Vagina (tissue), 2 donors: Measurements from ENCODE around the gene TUBB. TPM values are rescaled to one million over a fixed set of nuclear protein-coding genes. Genes with fewer than 3 reads are reported as not detected.
A peak's percentile ranks its signal among the peaks of the same experiment; 100 is the strongest.
"Not testable (repeated sequence)": the region's sequence is repeated elsewhere in the genome, so short reads cannot be mapped to it uniquely, and the experiment has no call there.

Source experiments
- DNase-seq, 2 donors: peaks; one replicate each; pipeline ENCODE4 v3.0.0-alpha.2; 2017; ENCODE audit errors: extremely low spot score in 2 of 2
- H3K27ac ChIP-seq: fragments of 200-600 bp; sonication (generic); one replicate; pipeline ENCODE4 v1.5.1; 2019
- H3K27me3 ChIP-seq: fragments of 200-600 bp; sonication (generic); one replicate; pipeline ENCODE4 v1.5.1; 2019
- H3K36me3 ChIP-seq, 2 donors: fragments of 200-600 bp; sonication (generic); one replicate each; pipeline ENCODE4 v1.5.1; 2017 to 2019
- H3K4me1 ChIP-seq: fragments of 200-600 bp; sonication (generic); one replicate; pipeline ENCODE4 v1.5.1; 2019
- H3K4me3 ChIP-seq, 2 donors: fragments of 200-600 bp; sonication (generic); 1 replicate in 1 of 2; 2 replicates in 1 of 2; pipeline ENCODE4 v1.5.1; 2016 to 2019
- H3K9me3 ChIP-seq: fragments of 200-600 bp; sonication (generic); one replicate; pipeline ENCODE4 v1.5.1; 2019
- CTCF ChIP-seq, 3 experiments: fragments of 450-650 bp in 2 of 3; fragments of 200-600 bp in 1 of 3; sonication (generic) in 1 of 3; IDR thresholded peaks; one replicate each; pipeline ENCODE4 v1.5.1; 2017 to 2019; ENCODE audit warnings: antibody characterized with exemption in 3 of 3, mild to moderate bottlenecking in 2 of 3, moderate library complexity in 2 of 3
- POLR2A ChIP-seq, 2 donors: fragments of 450-650 bp; IDR thresholded peaks; one replicate each; pipeline ENCODE4 v1.6.1; 2017; ENCODE audit warnings: antibody characterized with exemption in 2 of 2, mild to moderate bottlenecking in 2 of 2, moderate library complexity in 2 of 2
- POLR2AphosphoS5 ChIP-seq, 2 donors: sonication (generic); formaldehyde crosslinking; IDR thresholded peaks; one replicate each; pipeline ENCODE4 v1.9.0; 2017; ENCODE audit warnings: antibody characterized with exemption in 2 of 2, mild to moderate bottlenecking in 2 of 2, low read depth in 1 of 2; ENCODE audit not compliant: insufficient read depth in 1 of 2
- intact Hi-C: fragments of 100-400 bp; cut with DNase I; formaldehyde crosslinking; loops from one replicate; pipeline ENCODE4 v1.15.1; 2023
- total RNA-seq: library from RNA; depleted of rRNA; stranded (reverse); fragments of >200 nt; gene quantifications from one replicate; pipeline ENCODE4 v1.2.3, GENCODE V29; 2016

Gene TUBB
- total RNA-seq, 1 donor from 2014 or later = 293 TPM

- DNase-seq = peak; percentile 100
- H3K4me3 ChIP-seq = peak within 1 kb of the TSS; percentile 53 to 62
- TF ChIP-seq POLR2A (IDR thresholded peaks at IDR 0.05) = peak; percentile 23 to 74
- TF ChIP-seq CTCF (IDR thresholded peaks at IDR 0.05) = peak in 1 of 3 experiments; percentile 23
- TF ChIP-seq POLR2AphosphoS5 (IDR thresholded peaks at IDR 0.05; ENCODE audit: insufficient read depth in 1 of 2, low read depth in 1 of 2) = peak; percentile 98 to 99
- peak within 1 kb of the TSS; percentile 86 for H3K27ac ChIP-seq
- H3K36me3 ChIP-seq = peaks cover 0 to 21% of the 10 kb centered on the region in 2 donors
- peaks cover 38% of the 10 kb centered on the region for H3K4me1 ChIP-seq
- no peaks in the 10 kb centered on the region for H3K9me3 ChIP-seq
- no peaks in the 10 kb centered on the region for H3K27me3 ChIP-seq
- intact Hi-C loops = no loop called here
These were observed 2.9 kb upstream of the TUBB start, which contains the start of gene MDC1 for GRCh38 chr6:30717129-30717844. TSS of gene MDC1 (minus strand) at chr6:30717281. CDS start at chr6:30715175, 2,106 bp downstream.

GRCh38 chr6:30717845-30718720 lies 2.1 kb upstream of the TUBB start:
- intact Hi-C loops, DNase-seq, H3K9me3 ChIP-seq, H3K27me3 ChIP-seq: not testable (repeated sequence)
- H3K27ac ChIP-seq = peak overlapping the region; percentile 54
- peaks cover 0 to 17% of the 10 kb centered on the region in 2 donors for H3K36me3 ChIP-seq
- TF ChIP-seq CTCF (IDR thresholded peaks at IDR 0.05) = peak in 1 of 3 experiments; percentile 2
- peaks cover 46% of the 10 kb centered on the region for H3K4me1 ChIP-seq
- H3K4me3 ChIP-seq = peak overlapping the region; percentile 45 to 62

GRCh38 chr6:30719356-30719755 lies 796 bp upstream of the TUBB start:
- Histone ChIP-seq H3K4me3 (peak overlapping the region; percentile 84 to 92), H3K9me3 (no peaks in the 10 kb centered on the region), H3K36me3 (peaks cover 0 to 17% of the 10 kb centered on the region in 2 donors), H3K4me1 (peaks cover 58% of the 10 kb centered on the region), H3K27ac (peak overlapping the region; percentile 94), H3K27me3 (no peaks in the 10 kb centered on the region)
- TF ChIP-seq POLR2A (IDR thresholded peaks at IDR 0.05) (no peak), CTCF (IDR thresholded peaks at IDR 0.05) (no peak), POLR2AphosphoS5 (IDR thresholded peaks at IDR 0.05; ENCODE audit: insufficient read depth in 1 of 2, low read depth in 1 of 2) (no peak)
- intact Hi-C loops = no loop called here
- no peak for DNase-seq

- TF ChIP-seq CTCF (IDR thresholded peaks at IDR 0.05) (no peak), POLR2AphosphoS5 (IDR thresholded peaks at IDR 0.05; ENCODE audit: insufficient read depth in 1 of 2, low read depth in 1 of 2) (no peak), POLR2A (IDR thresholded peaks at IDR 0.05) (no peak)
- peaks cover 0 to 25% of the 10 kb centered on the region in 2 donors for H3K36me3 ChIP-seq
- peaks cover 72% of the 10 kb centered on the region for H3K4me1 ChIP-seq
- H3K27ac ChIP-seq = peak overlapping the region; percentile 94
- peak overlapping the region; percentile 84 to 92 for H3K4me3 ChIP-seq
- no peak for DNase-seq
- intact Hi-C loops = loop anchor here (2.0 to 5.0 kb wide), 2 partner anchors 34 to 233 kb away; partner anchors contain the start of genes HLA-E and PPP1R18
- H3K27me3 ChIP-seq = no peaks in the 10 kb centered on the region
- H3K9me3 ChIP-seq = no peaks in the 10 kb centered on the region
These were observed 616 bp downstream of the TUBB start for GRCh38 chr6:30720738-30721197.
